ENCODE data around the gene THSD1.
"Not testable (repeated sequence)": the region's sequence is repeated elsewhere in the genome, so short reads cannot be mapped to it uniquely, and the experiment has no call there.

THSD1 gene

GRCh38 chr13:52405767-52406494 lies at the start of gene THSD1:
Gene THSD1 (minus strand): TSS chr13:52406172. CDS start chr13:52402600, 3,572 bp downstream.
- no peak for DNase-seq

- DNase-seq: peak; percentile 72
Measured at GRCh38 chr13:52455677-52456041, 49.7 kb upstream of the THSD1 start.

- DNase-seq: peak; percentile 91
Measured at GRCh38 chr13:52454820-52455676, 49.1 kb upstream of the THSD1 start, which contains the start of gene CKAP2. Gene CKAP2 (plus strand): TSS chr13:52455478. CDS start chr13:52455557, 79 bp downstream.

GRCh38 chr13:52454459-52454819 lies 48.5 kb upstream of the THSD1 start:
- peak; percentile 32 for DNase-seq

- no peak for DNase-seq
Measured at GRCh38 chr13:52452470-52452869, 46.5 kb upstream of the THSD1 start.

- no peak for DNase-seq
Measured at GRCh38 chr13:52451135-52451804, 45.3 kb upstream of the THSD1 start.

GRCh38 chr13:52450793-52451116 lies 44.8 kb upstream of the THSD1 start:
- no peak for DNase-seq

- peak; percentile 91 for DNase-seq
Measured at GRCh38 chr13:52450012-52450792, 44.2 kb upstream of the THSD1 start, which contains the start of gene VPS36. Gene VPS36 (minus strand): TSS chr13:52450634. CDS start chr13:52450594, 40 bp downstream.

- no peak for DNase-seq
Measured at GRCh38 chr13:52449331-52450011, 43.5 kb upstream of the THSD1 start.

- DNase-seq: no peak
Measured at GRCh38 chr13:52447815-52448552, 42.0 kb upstream of the THSD1 start.

GRCh38 chr13:52447354-52447753 lies 41.4 kb upstream of the THSD1 start:
- peak; percentile 25 for DNase-seq

- no peak for DNase-seq
Measured at GRCh38 chr13:52446265-52446664, 40.3 kb upstream of the THSD1 start.

- DNase-seq: no peak
Measured at GRCh38 chr13:52432456-52432855, 26.5 kb upstream of the THSD1 start.

GRCh38 chr13:52428295-52428694 lies 22.3 kb upstream of the THSD1 start:
- no peak for DNase-seq

GRCh38 chr13:52421216-52421615 lies 15.2 kb upstream of the THSD1 start:
- DNase-seq: no peak

GRCh38 chr13:52419080-52419479 lies 13.1 kb upstream of the THSD1 start:
- DNase-seq: no peak

- no peak for DNase-seq
Measured at GRCh38 chr13:52414963-52415362, 9.0 kb upstream of the THSD1 start.

GRCh38 chr13:52414051-52414450 lies 8.1 kb upstream of the THSD1 start:
- no peak for DNase-seq

GRCh38 chr13:52412128-52412527 lies 6.2 kb upstream of the THSD1 start:
- no peak for DNase-seq

GRCh38 chr13:52411629-52412028 lies 5.7 kb upstream of the THSD1 start:
- DNase-seq: no peak

GRCh38 chr13:52408071-52408658 lies 2.2 kb upstream of the THSD1 start:
- DNase-seq: not testable (repeated sequence)

Measured in NCI-H1092 treated with DMSO at 0.1 percent for 48 hours (cell line).